ENCODE results near the gene ITGA2.
A peak's percentile ranks its signal among the peaks of the same experiment; 100 is the strongest.

ITGA2 gene

DNA sequence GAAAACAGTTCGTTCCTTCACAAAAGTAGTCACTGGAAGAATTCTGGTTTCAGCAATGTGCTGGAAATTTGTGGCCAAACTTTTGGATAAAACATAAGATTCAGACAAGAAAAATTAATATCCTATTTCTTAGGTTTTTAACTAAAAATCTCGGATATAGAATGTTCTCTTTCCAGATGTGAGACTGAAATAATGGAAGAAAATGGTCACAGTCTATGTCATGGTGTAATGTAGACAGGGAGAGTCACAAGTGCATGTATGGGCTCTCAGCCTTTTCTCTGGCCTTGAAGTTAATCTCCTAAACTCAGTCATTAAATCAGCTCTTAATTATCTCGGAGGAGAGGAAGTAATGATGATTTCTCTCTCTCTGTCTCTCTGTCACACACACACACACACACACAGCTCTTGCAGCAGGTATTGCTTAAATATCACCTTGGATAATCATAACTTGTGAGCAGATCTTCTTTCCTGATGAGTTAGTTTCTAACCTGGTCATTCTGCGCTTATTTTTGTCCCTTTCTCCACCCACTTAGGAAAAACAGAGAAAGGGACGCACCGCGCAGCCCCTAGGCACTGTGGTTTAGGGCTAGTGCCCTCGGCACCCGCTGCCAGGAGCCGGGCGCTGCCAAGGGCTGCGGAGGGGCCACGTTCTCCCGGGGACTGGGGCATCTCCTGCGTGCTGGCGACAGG lies 672 bp upstream of the ITGA2 start:
- DNase-seq (ENCODE audit: low read depth in 2 of 3, low spot score in 2 of 3) = no peak

DNA sequence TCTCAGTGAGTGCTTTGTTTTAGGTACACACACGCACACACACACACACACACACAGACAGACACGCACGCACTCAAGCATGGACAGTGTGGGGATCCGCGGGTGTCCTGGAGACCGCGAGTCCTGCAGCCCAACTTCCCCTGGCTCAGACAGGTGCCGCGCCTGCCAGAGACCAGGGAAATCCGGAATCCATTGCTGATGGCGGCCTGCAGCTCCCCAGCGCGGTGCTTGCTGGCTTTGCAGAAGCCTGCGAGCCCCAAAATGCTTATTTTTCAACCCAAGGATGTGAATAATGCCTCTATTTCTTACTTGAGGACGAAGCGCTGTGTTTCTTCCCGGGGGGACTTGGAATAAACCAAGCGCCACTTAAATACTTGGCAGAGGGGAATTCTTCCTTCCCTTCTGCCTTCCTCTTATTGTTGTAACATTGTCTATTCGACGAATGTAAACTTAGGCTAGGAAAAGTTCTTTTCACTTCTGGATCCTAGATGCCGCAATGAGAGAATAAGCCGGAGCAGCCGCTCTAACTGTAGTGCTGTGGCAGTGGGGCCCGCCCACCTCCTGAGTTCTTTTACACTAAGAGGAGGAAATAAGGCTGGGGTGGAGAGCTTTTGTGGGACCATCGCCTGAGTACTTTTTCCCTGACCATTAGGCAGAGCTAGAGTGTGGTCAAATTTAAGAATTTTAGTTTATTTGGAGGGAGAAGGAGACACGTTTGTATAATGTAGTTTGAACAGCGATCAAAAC lies 802 bp downstream of the ITGA2 start:
- no peak for DNase-seq (ENCODE audit: low read depth in 2 of 3, low spot score in 2 of 3)

DNA sequence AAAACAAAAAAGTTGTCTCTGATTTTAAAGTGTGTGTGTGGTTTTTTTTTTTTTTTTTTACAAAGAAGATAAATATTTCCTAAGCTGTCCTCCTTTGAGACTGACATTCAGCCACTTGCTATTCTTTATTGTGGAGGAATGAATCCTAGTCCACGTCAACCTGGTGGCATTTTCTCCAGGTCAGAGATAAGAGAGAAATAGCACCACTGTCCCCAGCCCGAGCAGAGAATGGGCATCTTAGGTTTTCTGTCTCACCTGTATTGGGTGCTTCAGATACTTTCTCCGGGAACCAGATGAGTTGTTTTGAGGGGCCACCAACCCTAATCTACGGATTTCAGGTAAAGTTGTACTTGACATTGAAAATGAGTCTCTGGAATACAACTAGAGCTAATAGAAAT lies 1.4 kb downstream of the ITGA2 start:
- no peak for DNase-seq (ENCODE audit: low read depth in 2 of 3, low spot score in 2 of 3)

DNA sequence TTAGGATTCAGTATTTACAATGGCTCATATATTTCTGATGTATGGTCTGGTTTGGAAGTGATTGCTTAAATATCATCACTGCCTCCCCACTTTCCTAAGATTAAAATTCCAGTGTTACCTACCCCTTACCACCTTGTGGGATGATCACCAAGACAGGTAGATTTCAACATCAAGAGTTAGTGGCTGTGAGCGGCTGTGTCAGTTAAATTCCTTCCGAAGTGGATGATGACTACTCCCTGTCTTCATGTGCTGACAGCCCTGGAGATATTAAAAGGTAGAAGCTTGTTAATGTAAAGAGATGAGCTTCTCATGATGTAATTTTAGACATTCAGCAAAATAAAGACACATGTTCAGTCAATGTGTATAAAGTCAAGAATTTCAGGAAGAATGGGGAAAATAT lies 4.2 kb downstream of the ITGA2 start:
- DNase-seq (ENCODE audit: low read depth in 2 of 3, low spot score in 2 of 3) = no peak

DNA sequence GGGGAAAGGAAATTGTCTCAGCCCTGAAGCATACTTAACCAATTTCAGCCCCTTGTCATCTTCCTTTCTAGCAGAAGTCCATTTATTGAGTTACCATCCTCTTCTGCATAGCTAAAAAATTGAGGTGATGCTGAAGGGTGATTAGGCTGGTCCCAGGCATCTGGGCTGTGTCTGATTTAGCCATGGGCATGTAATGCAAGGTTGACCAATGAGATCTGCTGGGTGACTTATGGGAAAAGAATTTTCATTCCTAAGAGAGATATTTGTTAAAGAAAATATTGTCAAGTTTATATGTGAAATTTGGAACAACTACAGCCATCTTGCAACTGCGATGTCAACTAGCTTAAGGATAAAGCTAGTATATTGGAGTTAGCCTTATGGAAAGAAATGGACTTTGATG lies 5.1 kb downstream of the ITGA2 start:
- no peak for DNase-seq (ENCODE audit: low read depth in 2 of 3, low spot score in 2 of 3)

DNA sequence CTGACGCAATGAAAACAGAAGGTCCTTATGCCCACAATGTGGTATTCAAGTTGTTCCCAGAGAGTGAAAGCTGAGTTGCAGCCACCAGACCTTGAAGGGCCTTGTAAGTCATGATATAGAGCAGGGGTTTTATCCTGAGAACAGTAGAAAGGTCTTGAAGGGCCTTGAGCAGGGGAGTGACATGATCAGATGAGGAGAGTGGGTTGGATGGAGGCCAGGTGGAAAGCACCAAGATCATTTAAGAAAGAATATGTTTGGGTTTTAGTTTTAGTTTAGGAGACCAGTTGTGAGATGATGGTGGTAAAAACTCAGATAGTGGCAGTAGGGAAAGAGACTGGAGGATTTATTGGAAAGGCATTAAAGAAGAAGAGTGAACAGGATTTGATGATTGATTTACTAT lies 5.9 kb downstream of the ITGA2 start:
- DNase-seq (ENCODE audit: low read depth in 2 of 3, low spot score in 2 of 3) = no peak

DNA sequence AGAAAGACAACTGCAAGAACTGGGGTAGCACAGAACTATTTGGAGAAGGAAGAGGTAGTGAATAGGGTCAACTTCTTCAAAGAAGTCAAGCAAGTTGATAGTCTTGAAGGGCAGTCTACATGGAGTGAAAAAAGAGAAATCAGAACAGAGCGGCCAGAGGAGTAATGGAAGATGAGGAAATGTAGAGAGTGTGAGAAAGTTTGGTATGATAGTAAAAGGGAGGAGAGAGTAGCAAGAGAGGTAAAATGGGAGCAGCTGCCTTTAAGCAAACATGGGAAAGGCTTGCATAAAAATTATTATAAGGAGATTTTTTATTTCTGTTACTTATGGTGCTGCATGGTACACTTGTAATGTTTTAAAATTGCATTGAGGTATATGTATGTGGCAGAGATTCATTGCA lies 6.8 kb downstream of the ITGA2 start:
- no peak for DNase-seq (ENCODE audit: low read depth in 2 of 3, low spot score in 2 of 3)

DNA sequence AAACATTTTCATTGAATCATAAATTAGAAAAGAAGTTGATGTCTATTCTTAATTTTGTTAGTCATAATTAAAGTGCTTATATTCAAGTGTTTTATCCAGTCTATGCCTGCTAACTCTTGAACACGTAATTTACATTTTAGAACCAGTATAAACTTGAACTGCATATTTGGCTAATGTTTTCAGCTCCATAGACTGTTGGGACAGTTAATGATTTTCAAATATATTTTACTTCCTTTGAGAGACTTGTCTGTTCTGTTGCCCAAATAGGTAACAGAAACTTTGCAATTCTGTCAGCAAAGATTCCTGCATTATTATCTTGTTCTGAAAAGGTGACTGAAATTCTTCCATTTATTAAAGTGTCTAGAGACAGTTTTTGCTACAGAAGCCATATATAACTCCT lies 7.8 kb downstream of the ITGA2 start:
- no peak for DNase-seq (ENCODE audit: low read depth in 2 of 3, low spot score in 2 of 3)

DNA sequence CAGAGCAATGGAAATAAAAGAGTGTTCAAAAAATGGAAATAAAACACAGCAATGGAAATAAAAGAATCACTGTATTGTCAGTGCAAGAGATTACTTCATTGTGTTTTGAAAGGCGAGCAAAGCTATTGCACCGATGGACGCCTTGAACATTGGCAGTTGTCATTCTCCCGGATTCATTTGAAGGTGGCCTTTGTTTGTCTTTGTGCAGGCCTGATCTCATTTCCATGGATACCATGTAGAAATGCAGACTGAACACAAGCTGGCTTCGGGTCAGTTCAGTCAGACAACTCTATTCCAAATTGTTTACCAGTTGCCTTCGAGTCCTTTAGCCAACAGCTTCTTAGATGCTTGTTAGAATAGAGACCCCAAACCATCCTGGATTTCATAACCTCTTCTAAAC lies 8.3 kb downstream of the ITGA2 start:
- no peak for DNase-seq (ENCODE audit: low read depth in 2 of 3, low spot score in 2 of 3)

DNA sequence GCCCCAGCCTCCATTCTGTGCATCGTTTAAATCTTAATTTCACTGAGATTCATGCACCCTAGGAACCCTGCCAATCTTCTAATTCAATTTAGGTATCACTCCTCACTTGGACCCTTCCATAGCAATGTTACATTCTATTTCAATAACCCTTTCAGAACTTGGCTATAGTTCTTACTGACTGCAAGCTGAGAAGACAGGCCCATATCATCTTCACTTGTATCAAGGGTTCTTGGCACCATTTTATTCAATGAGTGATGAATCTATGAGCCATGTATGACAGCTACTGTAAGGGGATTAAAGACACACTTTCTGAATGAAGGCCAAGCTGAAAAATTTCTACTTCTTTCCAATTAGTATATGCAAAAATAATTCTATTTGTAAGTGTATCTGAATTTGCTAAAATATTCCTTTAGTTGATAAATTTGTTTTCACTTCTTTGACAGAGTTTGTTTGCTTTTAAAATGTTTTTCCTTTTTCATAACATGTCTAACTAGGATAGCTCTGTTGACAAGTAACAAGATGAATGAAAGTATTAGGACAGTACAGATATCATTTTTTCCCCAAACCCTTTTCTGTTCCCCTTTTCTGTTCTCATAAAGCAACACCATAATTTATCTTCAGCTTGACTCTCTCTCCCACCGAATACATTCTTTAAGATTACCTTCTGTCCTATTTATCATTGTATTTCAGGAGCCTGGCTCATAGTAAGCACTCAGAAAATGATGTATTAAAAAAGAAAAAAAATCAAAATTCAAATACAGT lies 9.6 kb downstream of the ITGA2 start:
- no peak for DNase-seq (ENCODE audit: low read depth in 2 of 3, low spot score in 2 of 3)

DNA sequence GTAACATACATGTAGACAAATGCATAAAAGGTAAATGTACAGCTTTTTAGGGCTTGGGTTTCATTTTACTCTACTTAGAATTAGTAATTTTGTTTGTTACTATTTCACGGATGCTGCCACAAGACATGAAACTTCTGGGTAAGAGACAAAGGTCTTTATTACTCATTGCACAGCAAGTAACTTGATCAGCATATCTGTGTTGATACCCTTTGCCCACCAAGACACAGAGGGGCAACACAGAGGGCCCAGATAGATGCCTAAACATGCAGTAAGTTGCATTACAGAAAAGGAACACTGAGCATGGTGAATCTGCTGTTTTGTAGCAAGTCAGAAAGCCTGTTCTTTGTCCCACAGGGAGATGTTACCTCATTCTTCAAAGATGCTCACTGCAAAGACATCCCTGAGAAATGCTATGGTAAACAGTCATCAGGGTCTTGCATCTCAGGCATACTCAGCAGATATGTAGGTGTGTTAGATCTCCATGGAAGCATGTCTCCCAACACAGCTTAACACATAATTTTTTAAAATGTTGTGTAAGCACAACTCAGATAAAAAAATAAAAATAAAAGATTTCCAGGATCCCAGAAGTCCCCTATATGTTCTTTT lies 10.3 kb downstream of the ITGA2 start:
- DNase-seq (ENCODE audit: low read depth in 2 of 3, low spot score in 2 of 3) = no peak

DNA sequence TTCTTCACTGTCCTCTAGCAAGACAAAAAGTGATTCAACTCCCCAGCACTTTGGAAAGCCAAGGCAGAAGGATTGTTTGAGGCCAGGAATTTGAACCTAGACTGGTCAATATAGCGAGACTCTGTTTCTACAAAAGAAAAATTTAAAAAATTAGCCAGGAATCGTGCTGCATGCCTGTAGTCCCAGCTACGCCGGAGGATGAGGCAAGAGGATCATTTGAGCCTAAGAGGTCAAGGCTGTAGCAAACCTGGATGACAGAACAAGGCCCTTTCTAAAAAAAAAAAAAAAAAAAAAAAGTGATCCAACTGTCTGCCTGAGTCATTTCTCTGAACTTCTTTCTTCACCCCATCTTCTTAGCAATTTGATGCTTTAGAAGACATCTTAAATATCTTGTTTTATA lies 12.4 kb downstream of the ITGA2 start:
- no peak for DNase-seq (ENCODE audit: low read depth in 2 of 3, low spot score in 2 of 3)

DNA sequence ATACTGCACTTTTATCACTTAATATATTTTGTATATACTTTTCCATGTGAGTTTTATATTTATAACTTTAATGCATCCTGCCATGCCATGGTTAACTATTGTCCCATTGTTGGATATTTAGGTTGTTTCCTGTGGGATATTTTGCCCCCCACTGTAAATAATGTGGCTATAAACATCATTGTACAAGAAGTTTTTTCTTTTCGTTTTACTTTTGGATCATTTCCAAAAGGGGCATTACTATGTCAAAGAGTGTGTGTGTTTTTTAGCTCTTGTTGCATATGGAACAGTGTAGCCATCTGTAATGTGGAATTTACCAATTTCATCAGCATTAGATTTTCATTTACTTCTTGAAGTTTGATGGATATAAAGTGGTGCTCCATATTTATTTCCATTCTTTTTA lies 13.3 kb downstream of the ITGA2 start:
- DNase-seq (ENCODE audit: low read depth in 2 of 3, low spot score in 2 of 3) = no peak

DNA sequence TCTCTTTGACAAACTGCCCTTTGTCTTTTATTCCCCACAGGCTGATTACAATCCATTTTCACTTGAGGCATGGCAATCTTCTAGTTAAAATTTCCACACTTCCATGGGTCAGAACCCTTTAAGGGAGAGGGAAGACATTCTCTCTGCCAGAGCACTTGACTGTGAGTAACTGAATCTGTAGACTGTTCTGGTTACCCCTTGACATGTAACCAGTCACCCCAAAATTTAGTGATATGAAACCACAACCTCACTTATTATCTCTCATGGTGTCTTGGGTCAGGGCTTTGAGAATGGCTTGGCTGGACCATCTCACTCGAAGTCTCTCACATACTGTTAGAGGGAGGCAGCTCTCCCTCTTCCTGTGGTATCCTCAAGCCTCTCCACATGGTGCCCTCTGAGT lies 14.0 kb downstream of the ITGA2 start:
- no peak for DNase-seq (ENCODE audit: low read depth in 2 of 3, low spot score in 2 of 3)

DNA sequence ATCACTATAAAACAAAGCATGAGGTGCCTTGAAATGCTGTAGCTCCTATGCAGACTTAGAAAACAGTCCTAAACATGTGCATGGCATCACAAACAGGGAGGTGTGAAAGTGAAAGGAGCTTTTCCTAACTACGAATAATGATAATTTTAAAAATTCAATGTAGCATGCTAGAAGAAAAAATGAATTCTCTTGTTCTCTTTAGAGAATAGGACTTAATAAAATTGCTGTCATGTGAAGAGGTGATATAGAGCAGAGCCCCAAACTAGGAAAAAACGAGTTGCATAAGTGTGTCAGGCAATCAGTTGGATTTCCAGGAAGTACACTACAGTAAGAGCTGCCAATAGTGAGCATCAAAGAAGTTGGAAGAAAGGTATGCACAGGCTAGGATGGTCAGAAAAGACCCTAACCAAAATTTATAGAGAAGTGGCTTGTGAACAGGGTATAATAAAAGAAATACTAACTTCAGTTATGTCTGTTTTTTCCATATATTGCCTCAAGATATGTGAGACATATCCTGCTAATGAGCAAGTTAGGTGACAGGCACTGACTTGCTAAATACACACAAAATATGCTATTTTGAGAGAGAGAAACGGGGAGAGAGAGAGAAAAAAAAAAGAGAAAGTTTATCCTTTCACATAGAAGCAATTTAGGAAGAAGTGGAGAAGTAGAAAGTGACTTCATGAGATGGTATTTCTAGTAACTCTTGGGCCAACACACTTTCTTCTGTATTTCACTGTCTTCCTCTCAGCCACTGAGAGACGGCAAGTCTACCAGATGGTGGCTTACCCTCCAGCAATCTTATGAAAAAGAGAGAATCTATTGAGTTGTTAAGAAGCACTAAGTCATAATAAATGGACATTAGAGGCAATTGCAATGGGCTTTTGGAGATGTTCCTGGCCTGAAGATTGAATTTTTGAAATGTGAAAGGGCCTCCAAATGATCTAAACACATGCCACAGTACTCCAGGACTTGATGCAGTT lies 18.0 kb downstream of the ITGA2 start:
- DNase-seq (ENCODE audit: low read depth in 2 of 3, low spot score in 2 of 3) = no peak

DNA sequence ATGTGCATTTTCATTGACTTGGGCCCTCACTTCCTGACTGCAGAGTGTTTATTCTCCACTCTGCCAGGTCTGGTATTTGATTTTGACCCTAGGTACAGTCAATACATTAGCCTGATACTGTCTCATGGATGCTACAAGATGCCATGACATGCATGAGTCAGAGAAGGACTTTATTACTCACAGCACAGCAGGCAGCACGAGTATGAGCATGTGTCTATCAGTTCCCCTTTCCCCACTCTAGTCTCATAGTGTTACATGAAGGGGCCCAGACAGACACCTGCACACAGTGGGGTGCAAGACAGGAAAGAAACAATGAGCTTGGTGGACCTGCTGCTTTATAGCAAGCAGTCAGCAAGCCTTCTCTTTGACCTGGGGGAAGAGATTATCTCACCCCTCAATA lies 19.6 kb downstream of the ITGA2 start:
- peak in 2 of 3 experiments; percentile 12 to 22 for DNase-seq (ENCODE audit: low read depth in 2 of 3, low spot score in 2 of 3)

DNA sequence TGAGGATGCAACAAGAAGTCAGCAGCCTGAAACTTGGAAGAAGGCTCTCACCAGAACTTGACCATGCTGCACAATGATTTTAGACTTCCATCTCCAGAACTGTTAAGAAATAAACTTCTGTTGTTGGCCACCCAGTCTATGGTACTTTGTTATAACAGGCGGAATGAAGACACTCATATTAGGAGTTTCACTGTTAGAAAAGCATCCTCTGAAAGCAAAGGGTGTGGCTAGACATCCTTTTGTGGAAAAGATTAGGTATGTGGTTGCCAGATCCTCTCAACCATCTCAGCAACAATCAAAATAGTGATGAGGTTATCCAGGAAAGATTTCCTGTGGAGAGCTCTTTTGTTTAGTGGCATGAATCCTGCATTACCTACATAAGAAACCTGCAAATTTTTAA lies 20.7 kb downstream of the ITGA2 start:
- DNase-seq (ENCODE audit: low read depth in 2 of 3, low spot score in 2 of 3) = no peak

DNA sequence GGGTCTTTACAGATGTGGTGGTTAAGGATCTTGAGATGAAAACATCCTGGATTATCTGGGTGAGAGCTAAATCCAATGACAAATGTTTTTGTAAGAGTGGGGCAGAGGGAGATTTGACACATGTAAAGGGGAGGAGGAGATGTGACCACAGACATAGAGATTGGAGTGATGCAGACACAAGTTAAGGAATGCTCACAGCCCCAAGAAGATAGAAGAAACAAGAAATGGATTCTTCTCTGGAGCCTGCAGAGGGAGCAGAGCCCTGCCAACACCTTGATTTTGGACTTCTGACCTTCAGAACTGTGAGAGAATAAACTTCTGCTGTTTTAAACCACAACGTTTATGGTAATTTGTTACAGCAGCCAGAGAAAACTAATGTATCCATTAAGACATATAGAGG lies 21.7 kb downstream of the ITGA2 start:
- no peak for DNase-seq (ENCODE audit: low read depth in 2 of 3, low spot score in 2 of 3)

DNA sequence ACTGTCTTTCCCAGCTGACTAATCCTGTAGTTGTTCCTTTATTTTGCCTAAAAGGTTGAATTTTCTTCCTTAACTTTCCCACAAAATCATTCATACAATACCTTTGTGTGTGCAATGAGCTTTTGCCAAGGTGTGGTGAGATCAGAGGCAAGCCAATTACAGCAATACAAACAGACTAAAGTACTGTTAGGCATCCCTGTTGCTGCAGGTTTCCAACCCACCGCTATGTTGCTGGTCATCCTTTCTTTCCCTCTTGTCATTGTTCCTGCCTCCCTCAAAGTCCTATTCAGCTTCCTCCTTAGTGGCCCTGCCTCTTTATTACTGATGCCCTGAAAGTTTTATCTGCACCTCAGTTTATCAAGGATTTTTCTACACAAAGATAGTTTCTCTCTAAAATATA lies 22.1 kb downstream of the ITGA2 start:
- DNase-seq (ENCODE audit: low read depth in 2 of 3, low spot score in 2 of 3) = no peak

DNA sequence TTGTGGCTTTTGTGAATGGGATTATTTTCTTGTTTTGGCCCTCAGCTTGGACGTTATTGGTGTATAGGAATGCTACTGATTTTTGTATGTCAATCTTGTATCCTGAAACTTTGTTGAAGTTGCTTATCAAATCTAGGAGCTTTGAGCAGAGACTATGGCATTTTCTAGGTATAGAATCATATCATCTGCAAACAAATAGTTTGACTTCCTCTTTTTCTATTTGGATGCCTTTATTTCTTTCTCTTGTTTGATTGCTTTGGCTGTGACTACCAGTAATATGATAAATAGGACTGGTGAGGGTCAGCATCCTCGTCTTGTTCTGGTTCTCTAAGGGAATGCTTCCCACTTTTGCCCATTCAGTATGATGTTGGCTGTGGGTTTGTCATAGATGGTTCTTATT lies 24.7 kb downstream of the ITGA2 start:
- no peak for DNase-seq (ENCODE audit: low read depth in 2 of 3, low spot score in 2 of 3)

DNA sequence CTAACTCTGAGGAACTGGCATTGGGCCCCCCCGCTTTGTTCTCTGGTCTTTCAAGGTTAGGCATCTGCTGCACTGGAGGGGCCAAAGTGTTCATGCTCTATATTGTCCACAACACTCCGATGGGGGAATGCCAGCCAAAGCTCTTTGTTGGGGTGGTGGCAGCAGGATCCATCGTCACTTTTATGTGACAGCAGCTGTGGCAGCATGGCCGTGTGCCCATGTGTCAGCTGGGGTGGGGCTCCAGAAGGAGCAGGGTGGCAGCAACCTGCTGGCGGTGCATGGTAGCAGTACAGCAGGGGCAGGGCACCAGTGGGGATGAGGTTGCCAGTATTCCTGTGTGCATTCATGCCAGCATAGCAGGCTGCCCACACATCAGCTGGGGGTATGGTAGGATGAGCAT lies 28.2 kb downstream of the ITGA2 start:
- DNase-seq (ENCODE audit: low read depth in 2 of 3, low spot score in 2 of 3) = no peak
